Smooth muscle cell (in vitro differentiated cells): ENCODE results near the gene STAG2. TPM values are rescaled to one million over a fixed set of nuclear protein-coding genes. Genes with fewer than 3 reads are reported as not detected.

Experiments used
- DNase-seq: peaks from one replicate; lab custom pipeline; 2025; ENCODE audit not compliant: unreplicated experiment; lab: John Stamatoyannopoulos, UW
- H2AFZ ChIP-seq: fragments of 200-600 bp; sonication (generic); 2 replicates; pipeline ENCODE4 v1.6.0; 2016; ENCODE audit warnings: antibody characterized with exemption, low read depth, mild to moderate bottlenecking
- H3F3A ChIP-seq: fragments of 200-600 bp; sonication (generic); 2 replicates; pipeline ENCODE4 v1.6.0; 2017; ENCODE audit warnings: antibody characterized with exemption, low read depth
- H3K27ac ChIP-seq: fragments of 200-600 bp; sonication (generic); 2 replicates; pipeline ENCODE4 v1.5.1; 2016; ENCODE audit warnings: low read depth, mild to moderate bottlenecking
- H3K27me3 ChIP-seq: fragments of 200-600 bp; sonication (generic); 2 replicates; pipeline ENCODE4 v1.6.1; 2016; ENCODE audit warnings: low read depth, mild to moderate bottlenecking
- H3K36me3 ChIP-seq: fragments of 200-600 bp; sonication (generic); 2 replicates; pipeline ENCODE4 v1.5.1; 2016; ENCODE audit warnings: low read depth
- H3K4me1 ChIP-seq: fragments of 200-600 bp; sonication (generic); 2 replicates; pipeline ENCODE4 v1.5.1; 2016; ENCODE audit warnings: low read depth
- H3K4me2 ChIP-seq: fragments of 200-600 bp; sonication (generic); 2 replicates; pipeline ENCODE4 v1.6.0; 2016; ENCODE audit warnings: mild to moderate bottlenecking
- H3K4me3 ChIP-seq: fragments of 200-600 bp; sonication (generic); 2 replicates; pipeline ENCODE4 v1.5.1; 2016; ENCODE audit warnings: mild to moderate bottlenecking
- H3K79me2 ChIP-seq: fragments of 200-600 bp; sonication (generic); 2 replicates; pipeline ENCODE4 v1.6.0; 2016; ENCODE audit warnings: low read depth, mild to moderate bottlenecking
- H3K9ac ChIP-seq: fragments of 200-600 bp; sonication (generic); 2 replicates; pipeline ENCODE4 v1.6.0; 2016; ENCODE audit warnings: low read depth
- H3K9me3 ChIP-seq: fragments of 200-600 bp; sonication (generic); replicated peaks from 2 replicates; pipeline ENCODE4 v1.5.1; 2016; ENCODE audit warnings: low read depth
- H4K20me1 ChIP-seq: fragments of 200-600 bp; sonication (generic); 2 replicates; pipeline ENCODE4 v1.6.0; 2016; ENCODE audit warnings: low read depth
- CTCF ChIP-seq: fragments of 200-600 bp; sonication (generic); IDR thresholded peaks from 2 replicates; pipeline ENCODE4 v1.5.1; 2017; ENCODE audit warnings: borderline replicate concordance, mild to moderate bottlenecking, antibody characterized with exemption; ENCODE audit not compliant: insufficient read depth, poor library complexity, severe bottlenecking
- WGBS: methylation state at CpG from one replicate; pipeline ENCODE4 v1.1.7; 2016; ENCODE audit warnings: low lambda C conversion rate; 5-methylcytosine and 5-hydroxymethylcytosine counted together
- polyA plus RNA-seq: library from polyadenylated mRNA; unstranded; fragments of >200 nt; fragmentation: Nextera tagmentation; extraction: Ambion mirVana; gene quantifications from 2 replicates; pipeline ENCODE4 v1.2.1, GENCODE V29; 2016
- total RNA-seq: library from RNA; depleted of rRNA; stranded (reverse); fragments of >200 nt; gene quantifications from 2 replicates; pipeline ENCODE4 v1.2.3, GENCODE V29; 2014

The STAG2 gene
- total and polyA plus RNA-seq, 2 experiments from 2014 or later = 14.3 to 62.4 TPM

DNA sequence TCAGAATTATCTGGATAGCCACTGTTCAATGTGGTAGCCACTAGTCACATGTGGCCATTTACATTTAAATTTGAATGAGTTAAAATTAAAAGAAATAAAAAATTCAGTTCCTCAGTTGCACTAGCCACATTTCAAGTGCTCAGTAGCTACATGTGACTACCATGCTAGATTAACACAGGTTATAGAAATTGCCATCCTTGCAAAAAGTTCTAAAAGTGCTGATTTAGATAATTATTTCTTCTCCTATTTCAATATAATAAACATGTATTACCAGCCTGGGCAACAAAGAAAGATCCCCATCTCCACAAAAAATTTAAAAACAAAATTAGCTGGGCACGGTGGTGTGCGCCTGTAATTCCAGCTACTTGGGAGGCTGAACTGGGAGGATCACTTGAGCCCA is 11.7 kb upstream of the STAG2 start:
- Histone ChIP-seq H3K79me2 (no peaks in the 10 kb centered on the region), H3K36me3 (no peaks in the 10 kb centered on the region), H3F3A (no peaks in the 10 kb centered on the region), H3K27ac (no peak overlapping the region), H3K4me2 (no peak overlapping the region), H3K9me3 (no peaks in the 10 kb centered on the region), H3K27me3 (no peaks in the 10 kb centered on the region), H2AFZ (no peak overlapping the region), H3K4me1 (no peaks in the 10 kb centered on the region), H3K4me3 (no peak overlapping the region), H4K20me1 (no peaks in the 10 kb centered on the region), H3K9ac (no peak overlapping the region)
- 97% methylated on average over 2 of the region's 2 CpGs for WGBS
- DNase-seq = no peak
- TF ChIP-seq CTCF = no peak

DNA sequence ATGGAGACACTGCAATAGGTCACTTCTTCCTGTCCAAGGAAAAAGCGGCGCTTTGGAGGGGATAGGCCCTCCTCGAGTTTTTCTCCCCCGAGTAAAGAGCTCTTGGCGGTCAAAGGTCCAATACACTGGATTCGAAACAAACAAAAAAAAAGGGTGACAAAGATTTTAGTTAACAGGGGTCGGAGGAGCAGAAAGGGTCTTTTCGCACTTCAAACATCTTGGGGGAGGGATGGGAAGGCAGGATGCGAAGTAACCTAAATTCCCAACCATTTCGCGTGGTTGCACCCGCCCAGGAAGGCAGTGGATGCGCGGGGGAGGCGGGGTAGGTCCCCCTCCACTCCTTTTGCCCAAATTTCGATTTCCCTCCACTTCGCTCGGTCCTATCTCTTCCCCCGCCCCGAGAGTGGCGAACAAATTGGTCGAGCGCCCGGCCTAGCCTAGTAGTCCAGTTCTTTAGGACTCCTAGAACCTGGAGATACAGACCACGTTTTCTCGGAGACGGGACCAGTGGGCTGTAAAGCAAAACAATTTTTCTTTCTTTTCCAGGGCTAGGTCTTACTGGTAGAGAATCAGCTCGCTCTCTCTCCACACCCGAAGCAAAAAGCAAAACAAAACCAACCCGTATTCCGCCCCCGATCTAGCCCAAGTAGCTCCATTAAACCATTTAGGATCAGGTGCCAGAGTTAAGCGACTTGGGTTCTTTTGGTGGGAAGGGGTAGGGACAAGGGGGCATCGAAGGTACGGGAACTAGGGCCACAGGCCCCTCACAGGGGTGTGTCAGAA is 2.0 kb upstream of the STAG2 start:
- H3K36me3 ChIP-seq = no peaks in the 10 kb centered on the region
- peaks cover 6% of the 10 kb centered on the region for H3F3A ChIP-seq
- H3K9me3 ChIP-seq = no peaks in the 10 kb centered on the region
- no peak for TF ChIP-seq CTCF
- peak overlapping the region; percentile 67 for H3K27ac ChIP-seq
- peak overlapping the region; percentile 86 for H3K4me2 ChIP-seq
- WGBS = 47% methylated on average over 35 of the region's 35 CpGs
- H3K4me1 ChIP-seq = peaks cover 12% of the 10 kb centered on the region
- H3K79me2 ChIP-seq = peaks cover 12% of the 10 kb centered on the region
- no peak for DNase-seq
- peak overlapping the region; percentile 78 for H2AFZ ChIP-seq
- peak overlapping the region; percentile 78 for H3K9ac ChIP-seq
- H3K27me3 ChIP-seq = no peaks in the 10 kb centered on the region
- H4K20me1 ChIP-seq = peaks cover 8% of the 10 kb centered on the region
- peak overlapping the region; percentile 62 for H3K4me3 ChIP-seq

- peak overlapping the region; percentile 89 for H3K4me2 ChIP-seq
- peaks cover 22% of the 10 kb centered on the region for H4K20me1 ChIP-seq
- no peaks in the 10 kb centered on the region for H3K27me3 ChIP-seq
- H3K36me3 ChIP-seq = no peaks in the 10 kb centered on the region
- peak overlapping the region; percentile 99 for H3K27ac ChIP-seq
- peaks cover 15% of the 10 kb centered on the region for H3K4me1 ChIP-seq
- peaks cover 6% of the 10 kb centered on the region for H3F3A ChIP-seq
- H3K9ac ChIP-seq = peak overlapping the region; percentile 98
- DNase-seq = no peak
- no peak overlapping the region for H2AFZ ChIP-seq
- TF ChIP-seq CTCF = no peak
- no peaks in the 10 kb centered on the region for H3K9me3 ChIP-seq
- H3K4me3 ChIP-seq = peak overlapping the region; percentile 89
- 52% methylated on average over 6 of the region's 13 CpGs for WGBS
- H3K79me2 ChIP-seq = peaks cover 26% of the 10 kb centered on the region
Measured at GRCh38 chrX:123960956-123961267, 594 bp upstream of the STAG2 start.

DNA sequence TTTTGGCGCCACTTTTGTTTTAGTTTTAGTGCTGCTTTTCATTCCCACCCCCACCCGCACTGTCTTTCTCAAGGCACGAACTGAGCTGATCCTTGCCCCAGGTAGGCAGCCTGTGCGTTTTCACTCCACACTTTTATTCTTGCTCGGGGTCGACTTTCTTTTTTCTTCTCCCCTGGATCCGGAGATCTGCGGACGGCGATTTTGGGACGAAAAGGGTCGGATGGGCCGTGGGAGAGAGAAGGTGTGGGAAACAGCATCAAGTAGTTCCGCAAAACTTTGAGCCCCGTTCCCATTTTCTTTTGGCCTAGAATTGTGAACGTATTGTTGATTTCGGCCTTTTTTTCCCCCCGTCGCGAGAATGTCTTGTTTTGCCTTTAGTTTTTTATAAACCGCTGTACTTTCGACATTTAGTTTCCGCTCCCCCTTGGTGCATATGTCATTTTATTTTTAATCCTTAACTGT is 531 bp downstream of the STAG2 start:
- WGBS = 43% methylated on average over 22 of the region's 23 CpGs
- Histone ChIP-seq H3K36me3 (no peaks in the 10 kb centered on the region), H2AFZ (no peak overlapping the region), H3K4me3 (peak overlapping the region; percentile 89), H3K9ac (peak overlapping the region; percentile 98), H3K9me3 (no peaks in the 10 kb centered on the region), H3K4me1 (peaks cover 15% of the 10 kb centered on the region), H3K27me3 (no peaks in the 10 kb centered on the region), H3K79me2 (peaks cover 37% of the 10 kb centered on the region), H3K27ac (peak overlapping the region; percentile 99), H3K4me2 (peak overlapping the region; percentile 89), H4K20me1 (peaks cover 33% of the 10 kb centered on the region), H3F3A (peaks cover 6% of the 10 kb centered on the region)
- TF ChIP-seq CTCF = no peak
- no peak for DNase-seq
